Skeletal muscle tissue (tissue), 4 donors: ENCODE data around the gene HDAC7. TPM values are rescaled to one million over a fixed set of nuclear protein-coding genes. Genes with fewer than 3 reads are reported as not detected.

ENCODE experiments used
- H3K27ac ChIP-seq: one replicate; pipeline ENCODE4 v1.7.0; 2013; ENCODE audit warnings: mild to moderate bottlenecking, low read depth, low read length, inconsistent platforms
- H3K27me3 ChIP-seq, 3 donors: one replicate each; pipeline ENCODE4 v1.7.0; 2013; ENCODE audit warnings: low read length in 3 of 3; ENCODE audit not compliant: control insufficient read depth in 3 of 3, insufficient read depth in 3 of 3
- H3K36me3 ChIP-seq, 3 donors: one replicate each; pipeline ENCODE4 v1.7.0; 2013; ENCODE audit warnings: low read length in 3 of 3; ENCODE audit not compliant: control insufficient read depth in 3 of 3, insufficient read depth in 3 of 3
- H3K4me1 ChIP-seq, 3 donors: one replicate each; pipeline ENCODE4 v1.7.0; 2013; ENCODE audit warnings: low read length in 3 of 3, mild to moderate bottlenecking in 3 of 3; ENCODE audit not compliant: control insufficient read depth in 3 of 3, insufficient read depth in 3 of 3
- H3K4me3 ChIP-seq, 3 donors: one replicate each; pipeline ENCODE4 v1.7.0; 2013; ENCODE audit warnings: low read length in 3 of 3
- H3K9ac ChIP-seq, 3 donors: one replicate each; pipeline ENCODE4 v1.7.0; 2013; ENCODE audit warnings: low read length in 3 of 3, mild to moderate bottlenecking in 3 of 3, moderate library complexity in 2 of 3, low read depth in 1 of 3
- H3K9me3 ChIP-seq, 3 donors: one replicate each; pipeline ENCODE4 v1.7.0; 2013; ENCODE audit warnings: low read length in 3 of 3; ENCODE audit not compliant: control insufficient read depth in 3 of 3
- total RNA-seq: library from RNA; depleted of rRNA; stranded (reverse); fragments of >200 nt; gene quantifications from one replicate; pipeline ENCODE4 v1.2.3, GENCODE V29; 2014
- donor health status: Osteomylitis.

Gene HDAC7
- total RNA-seq, 1 donor from 2014 or later: 21.4 TPM

- Histone ChIP-seq H3K4me1 (peaks cover 35 to 49% (median 36%) of the 10 kb centered on the region in 3 donors), H3K9ac (peak overlapping the region; percentile 59 to 79 (median 77)), H3K4me3 (peak overlapping the region; percentile 74 to 79 (median 77)), H3K27ac (peak overlapping the region; percentile 57), H3K9me3 (no peaks in the 10 kb centered on the region), H3K36me3 (no peaks in the 10 kb centered on the region), H3K27me3 (no peaks in the 10 kb centered on the region)
Observed at GRCh38 chr12:47758584-47758833, 61.2 kb downstream of the HDAC7 start.

- H3K27me3 ChIP-seq: no peaks in the 10 kb centered on the region
- peaks cover 37 to 52% (median 41%) of the 10 kb centered on the region in 3 donors for H3K4me1 ChIP-seq
- H3K4me3 ChIP-seq: peak overlapping the region; percentile 74 to 79 (median 77)
- peak overlapping the region; percentile 57 for H3K27ac ChIP-seq
- H3K36me3 ChIP-seq: no peaks in the 10 kb centered on the region
- no peaks in the 10 kb centered on the region for H3K9me3 ChIP-seq
- peak overlapping the region; percentile 59 to 79 (median 77) for H3K9ac ChIP-seq
Observed at GRCh38 chr12:47757840-47758583, 61.7 kb downstream of the HDAC7 start.

DNA sequence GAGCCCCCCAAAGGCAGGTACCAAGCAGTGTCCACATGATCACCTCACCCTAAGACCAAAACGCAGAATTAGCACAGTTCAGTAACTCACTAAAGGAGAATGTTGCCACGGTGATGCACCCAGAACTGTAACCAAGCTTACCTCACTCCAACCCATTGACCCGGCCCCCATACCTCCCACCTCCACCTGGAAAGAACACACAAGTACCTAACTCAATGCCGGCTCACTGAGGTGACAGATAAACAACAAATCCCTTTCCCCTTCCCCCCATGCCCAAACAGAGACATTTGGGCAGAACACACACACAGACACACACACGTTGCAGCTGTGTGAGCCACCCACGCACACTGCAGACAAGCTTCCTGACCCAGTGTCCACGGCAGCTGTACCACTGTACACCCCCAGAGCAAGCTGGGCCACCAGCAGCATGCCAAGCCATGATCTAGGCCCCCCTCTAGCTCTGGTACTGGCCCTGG is 62.3 kb downstream of the HDAC7 start:
- Histone ChIP-seq H3K4me1 (peaks cover 43 to 56% (median 47%) of the 10 kb centered on the region in 3 donors), H3K9ac (peak overlapping the region in 1 of 3 donors; percentile 77), H3K9me3 (no peaks in the 10 kb centered on the region), H3K4me3 (peak overlapping the region; percentile 47 to 79 (median 74)), H3K27me3 (no peaks in the 10 kb centered on the region), H3K27ac (peak overlapping the region; percentile 57), H3K36me3 (no peaks in the 10 kb centered on the region)

DNA sequence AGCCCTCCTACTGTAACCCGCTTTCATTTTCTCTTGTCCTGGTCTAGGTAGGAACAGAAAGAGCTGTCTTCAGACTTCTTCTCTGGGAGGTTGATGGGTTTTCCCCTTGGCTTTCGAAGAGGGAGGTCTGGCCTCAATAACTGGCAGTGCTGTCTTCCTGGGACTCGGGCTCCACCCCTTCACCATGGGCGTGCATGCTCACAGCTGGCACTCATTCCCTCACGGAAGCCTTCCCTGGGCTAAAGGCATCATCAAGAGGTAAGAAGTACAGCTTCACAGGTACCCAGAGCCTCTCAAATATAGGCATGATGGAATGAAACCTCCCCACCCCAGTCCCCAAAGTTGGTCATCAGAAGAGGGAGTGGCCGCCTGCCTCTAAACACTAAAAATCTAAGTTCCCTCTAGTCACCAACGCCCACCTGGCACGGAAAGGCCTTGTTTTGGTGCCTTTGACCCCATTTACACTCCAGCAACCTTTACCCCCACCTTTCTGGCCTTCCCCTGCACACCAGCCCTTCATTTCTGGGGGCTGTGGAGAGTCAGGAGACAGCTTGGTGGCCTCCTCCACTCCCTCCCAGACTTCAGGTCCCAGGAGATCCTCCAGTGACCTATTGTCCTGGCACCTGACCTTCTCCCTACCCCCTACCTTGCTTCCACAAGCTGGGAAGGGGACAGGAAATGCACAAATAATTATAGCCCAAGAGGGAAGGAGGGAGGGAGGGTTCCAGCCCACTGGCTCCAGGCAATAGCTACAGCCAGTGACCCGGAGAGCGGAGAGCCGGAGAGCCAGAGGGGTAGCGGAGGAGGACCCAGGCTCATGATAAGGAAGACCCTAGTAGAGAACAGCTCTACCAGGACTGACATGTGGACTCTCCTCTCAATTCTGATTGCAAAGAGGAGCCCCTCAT is 63.8 kb downstream of the HDAC7 start:
- Histone ChIP-seq H3K36me3 (peaks cover 0 to 2% (median 0%) of the 10 kb centered on the region in 3 donors), H3K4me3 (peak overlapping the region; percentile 36 to 62 (median 52)), H3K27ac (peak overlapping the region; percentile 36), H3K4me1 (peaks cover 47 to 65% (median 59%) of the 10 kb centered on the region in 3 donors), H3K9me3 (no peaks in the 10 kb centered on the region), H3K9ac (peak overlapping the region; percentile 6 to 51 (median 41)), H3K27me3 (no peaks in the 10 kb centered on the region)

GRCh38 chr12:47754881-47755280 is 64.8 kb downstream of the HDAC7 start:
- H3K9me3 ChIP-seq: no peaks in the 10 kb centered on the region
- peak overlapping the region in 1 of 3 donors; percentile 1 for H3K9ac ChIP-seq
- peaks cover 0 to 2% (median 0%) of the 10 kb centered on the region in 3 donors for H3K36me3 ChIP-seq
- H3K4me1 ChIP-seq: peaks cover 47 to 65% (median 59%) of the 10 kb centered on the region in 3 donors
- no peaks in the 10 kb centered on the region for H3K27me3 ChIP-seq
- peak overlapping the region; percentile 36 for H3K27ac ChIP-seq
- peak overlapping the region in 1 of 3 donors; percentile 35 for H3K4me3 ChIP-seq

GRCh38 chr12:47754126-47754525 is 65.6 kb downstream of the HDAC7 start:
- Histone ChIP-seq H3K27me3 (no peaks in the 10 kb centered on the region), H3K4me1 (peaks cover 41 to 58% (median 52%) of the 10 kb centered on the region in 3 donors), H3K4me3 (peak overlapping the region in 2 of 3 donors; percentile 1 to 26), H3K9ac (peak overlapping the region in 2 of 3 donors; percentile 1 to 7), H3K36me3 (peaks cover 0 to 2% (median under 1%) of the 10 kb centered on the region in 3 donors), H3K27ac (peak overlapping the region; percentile 68), H3K9me3 (no peaks in the 10 kb centered on the region)

- peak overlapping the region; percentile 2 to 26 (median 17) for H3K4me3 ChIP-seq
- peaks cover 39 to 54% (median 47%) of the 10 kb centered on the region in 3 donors for H3K4me1 ChIP-seq
- peak overlapping the region; percentile 68 for H3K27ac ChIP-seq
- H3K27me3 ChIP-seq: no peaks in the 10 kb centered on the region
- no peaks in the 10 kb centered on the region for H3K9me3 ChIP-seq
- peaks cover 0 to 4% (median 2%) of the 10 kb centered on the region in 3 donors for H3K36me3 ChIP-seq
- peak overlapping the region; percentile 7 to 45 (median 30) for H3K9ac ChIP-seq
Observed at GRCh38 chr12:47753021-47754001, 66.4 kb downstream of the HDAC7 start.

DNA sequence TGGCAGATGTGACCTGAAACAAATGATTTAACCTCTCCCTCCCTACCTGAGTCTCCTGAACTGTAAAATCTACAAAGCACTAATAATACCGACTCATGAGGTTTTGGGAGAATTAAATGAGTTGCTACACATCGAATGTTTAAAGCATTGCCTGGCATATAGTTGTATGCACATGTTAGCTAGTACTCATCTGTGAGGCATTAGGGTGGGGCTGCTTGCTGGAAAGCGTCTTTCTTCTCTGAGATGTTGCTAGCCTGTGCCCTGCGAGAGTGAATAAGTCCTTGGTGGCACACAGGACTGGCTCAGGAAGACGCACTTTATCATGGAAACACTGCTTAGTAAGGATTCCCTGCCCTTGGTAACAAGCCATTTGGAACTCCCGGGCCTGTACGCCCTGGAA is 67.2 kb downstream of the HDAC7 start:
- Histone ChIP-seq H3K9me3 (no peaks in the 10 kb centered on the region), H3K4me1 (peaks cover 34 to 49% (median 39%) of the 10 kb centered on the region in 3 donors), H3K27ac (no peak overlapping the region), H3K27me3 (no peaks in the 10 kb centered on the region), H3K36me3 (peaks cover 0 to 4% (median 2%) of the 10 kb centered on the region in 3 donors), H3K4me3 (no peak overlapping the region), H3K9ac (peak overlapping the region in 2 of 3 donors; percentile 30 to 41)

GRCh38 chr12:47752121-47752520 is 67.6 kb downstream of the HDAC7 start:
- no peaks in the 10 kb centered on the region for H3K27me3 ChIP-seq
- H3K9me3 ChIP-seq: no peaks in the 10 kb centered on the region
- peaks cover 30 to 45% (median 39%) of the 10 kb centered on the region in 3 donors for H3K4me1 ChIP-seq
- no peak overlapping the region for H3K9ac ChIP-seq
- H3K36me3 ChIP-seq: peaks cover 0 to 4% (median 2%) of the 10 kb centered on the region in 3 donors
- H3K27ac ChIP-seq: no peak overlapping the region
- H3K4me3 ChIP-seq: no peak overlapping the region
